Ovary (tissue), 3 donors: Measurements from ENCODE around the gene SEMA4C.

Source experiments
- EP300 ChIP-seq: sonication (generic); formaldehyde crosslinking; IDR thresholded peaks from one replicate; pipeline ENCODE4 v1.6.1; 2017; ENCODE audit warnings: antibody characterized with exemption
- POLR2A ChIP-seq: fragments of 450-650 bp; IDR thresholded peaks from one replicate; pipeline ENCODE4 v1.6.1; 2017; ENCODE audit warnings: antibody characterized with exemption, mild to moderate bottlenecking, moderate library complexity
- TF ChIP-seq, protein P1 (sequence below), 3 donors: fragments of 450-650 bp in 2 of 3; fragments of 200-600 bp in 1 of 3; IDR thresholded peaks; one replicate each; pipeline versions ENCODE4 v1.5.1 to v1.8.0; 2016 to 2022; ENCODE audit warnings: antibody characterized with exemption in 3 of 3, mild to moderate bottlenecking in 1 of 3
- donor health status: DM: no; HTN: no; CAD: no.

DNA sequence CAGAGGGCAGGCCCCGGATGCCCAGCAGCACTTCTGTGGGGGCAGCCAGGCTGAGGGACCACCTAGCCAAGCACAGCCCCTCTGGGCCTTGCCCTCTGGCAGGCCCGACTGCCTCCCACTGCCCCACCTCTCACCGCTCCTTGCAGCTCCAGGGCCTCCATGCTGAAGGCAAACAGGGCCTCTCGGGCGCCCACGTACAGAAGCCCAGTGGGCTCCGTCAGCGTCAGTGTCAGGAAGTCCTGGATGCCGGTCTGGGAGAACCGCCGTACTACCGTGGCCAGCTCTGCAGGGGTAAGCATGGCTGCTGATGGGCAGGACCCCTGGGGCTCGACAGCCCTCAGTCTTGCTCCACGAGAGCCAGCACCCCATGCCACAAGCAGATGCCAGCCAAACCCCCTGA is 3.7 kb downstream of the SEMA4C start:
- TF ChIP-seq POLR2A (no peak), EP300 (no peak)
- TF ChIP-seq, protein P1, sequence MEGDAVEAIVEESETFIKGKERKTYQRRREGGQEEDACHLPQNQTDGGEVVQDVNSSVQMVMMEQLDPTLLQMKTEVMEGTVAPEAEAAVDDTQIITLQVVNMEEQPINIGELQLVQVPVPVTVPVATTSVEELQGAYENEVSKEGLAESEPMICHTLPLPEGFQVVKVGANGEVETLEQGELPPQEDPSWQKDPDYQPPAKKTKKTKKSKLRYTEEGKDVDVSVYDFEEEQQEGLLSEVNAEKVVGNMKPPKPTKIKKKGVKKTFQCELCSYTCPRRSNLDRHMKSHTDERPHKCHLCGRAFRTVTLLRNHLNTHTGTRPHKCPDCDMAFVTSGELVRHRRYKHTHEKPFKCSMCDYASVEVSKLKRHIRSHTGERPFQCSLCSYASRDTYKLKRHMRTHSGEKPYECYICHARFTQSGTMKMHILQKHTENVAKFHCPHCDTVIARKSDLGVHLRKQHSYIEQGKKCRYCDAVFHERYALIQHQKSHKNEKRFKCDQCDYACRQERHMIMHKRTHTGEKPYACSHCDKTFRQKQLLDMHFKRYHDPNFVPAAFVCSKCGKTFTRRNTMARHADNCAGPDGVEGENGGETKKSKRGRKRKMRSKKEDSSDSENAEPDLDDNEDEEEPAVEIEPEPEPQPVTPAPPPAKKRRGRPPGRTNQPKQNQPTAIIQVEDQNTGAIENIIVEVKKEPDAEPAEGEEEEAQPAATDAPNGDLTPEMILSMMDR (IDR thresholded peaks at IDR 0.05): no peak
